ENCODE data around the gene MVB12B.

DNA sequence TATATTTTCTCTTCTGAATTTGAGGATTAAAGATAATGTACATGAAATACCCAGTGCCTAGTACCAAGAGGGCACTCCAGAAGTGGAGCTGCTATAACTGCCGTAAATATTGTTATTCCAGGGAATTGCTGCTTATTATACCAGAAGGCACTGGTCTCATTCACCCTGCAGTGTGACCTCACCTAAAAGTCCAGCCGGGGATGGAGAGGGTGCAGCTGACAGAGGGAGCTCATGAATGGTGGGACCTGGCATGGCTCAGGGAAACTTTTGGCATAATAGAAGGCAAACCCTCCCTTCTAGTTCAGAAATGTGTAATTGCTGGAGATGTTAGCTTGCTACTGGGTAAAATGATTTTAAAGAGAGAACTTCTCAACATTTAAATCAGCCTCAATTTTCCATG lies 108.5 kb downstream of the MVB12B start:
- TF ChIP-seq, protein P1, sequence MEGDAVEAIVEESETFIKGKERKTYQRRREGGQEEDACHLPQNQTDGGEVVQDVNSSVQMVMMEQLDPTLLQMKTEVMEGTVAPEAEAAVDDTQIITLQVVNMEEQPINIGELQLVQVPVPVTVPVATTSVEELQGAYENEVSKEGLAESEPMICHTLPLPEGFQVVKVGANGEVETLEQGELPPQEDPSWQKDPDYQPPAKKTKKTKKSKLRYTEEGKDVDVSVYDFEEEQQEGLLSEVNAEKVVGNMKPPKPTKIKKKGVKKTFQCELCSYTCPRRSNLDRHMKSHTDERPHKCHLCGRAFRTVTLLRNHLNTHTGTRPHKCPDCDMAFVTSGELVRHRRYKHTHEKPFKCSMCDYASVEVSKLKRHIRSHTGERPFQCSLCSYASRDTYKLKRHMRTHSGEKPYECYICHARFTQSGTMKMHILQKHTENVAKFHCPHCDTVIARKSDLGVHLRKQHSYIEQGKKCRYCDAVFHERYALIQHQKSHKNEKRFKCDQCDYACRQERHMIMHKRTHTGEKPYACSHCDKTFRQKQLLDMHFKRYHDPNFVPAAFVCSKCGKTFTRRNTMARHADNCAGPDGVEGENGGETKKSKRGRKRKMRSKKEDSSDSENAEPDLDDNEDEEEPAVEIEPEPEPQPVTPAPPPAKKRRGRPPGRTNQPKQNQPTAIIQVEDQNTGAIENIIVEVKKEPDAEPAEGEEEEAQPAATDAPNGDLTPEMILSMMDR (IDR thresholded peaks at IDR 0.05 in 8 of 11, conservative IDR thresholded peaks at IDR 0.05 in 3 of 11) = no peak
- TF ChIP-seq POLR2AphosphoS5 (IDR thresholded peaks at IDR 0.05) (no peak), POLR2A (IDR thresholded peaks at IDR 0.05) (no peak)
